Breast epithelium (tissue), 4 donors: ENCODE results near the gene IFITM10. TPM values are rescaled to one million over a fixed set of nuclear protein-coding genes. Genes with fewer than 3 reads are reported as not detected.

Source experiments
- DNase-seq, 2 donors: peaks; one replicate each; pipeline ENCODE4 v3.0.0-alpha.2; 2019; ENCODE audit warnings: low spot score in 2 of 2
- H3K27ac ChIP-seq, 2 donors: fragments of 200-600 bp; sonication (generic) in 1 of 2; one replicate each; pipeline ENCODE4 v1.5.1; 2016 to 2019; ENCODE audit warnings: mild to moderate bottlenecking in 1 of 2
- H3K27me3 ChIP-seq, 2 donors: fragments of 200-600 bp; sonication (generic) in 1 of 2; one replicate each; pipeline versions ENCODE4 v1.5.1 to v1.6.0; 2017 to 2019; ENCODE audit warnings: control low read depth in 1 of 2, mild to moderate bottlenecking in 1 of 2
- H3K36me3 ChIP-seq: fragments of 200-600 bp; one replicate; pipeline ENCODE4 v1.5.1; 2019
- H3K4me1 ChIP-seq, 2 donors: fragments of 200-600 bp; sonication (generic); one replicate each; pipeline ENCODE4 v1.5.1; 2016 to 2019; ENCODE audit warnings: control low read depth in 1 of 2
- H3K4me3 ChIP-seq, 3 donors: fragments of 200-600 bp; sonication (generic); 1 replicate in 2 of 3; 2 replicates in 1 of 3; pipeline ENCODE4 v1.5.1; 2016 to 2019; ENCODE audit warnings: mild to moderate bottlenecking in 3 of 3, moderate library complexity in 2 of 3
- H3K9me3 ChIP-seq, 2 donors: fragments of 200-600 bp; sonication (generic) in 1 of 2; one replicate each; pipeline ENCODE4 v1.5.1; 2016 to 2019; ENCODE audit warnings: control low read depth in 1 of 2
- CTCF ChIP-seq, 3 donors: fragments of 450-650 bp; IDR thresholded peaks; one replicate each; pipeline ENCODE4 v1.5.1; 2016 to 2017; ENCODE audit warnings: antibody characterized with exemption in 3 of 3, mild to moderate bottlenecking in 3 of 3, moderate library complexity in 3 of 3
- POLR2A ChIP-seq: fragments of 450-650 bp; IDR thresholded peaks from one replicate; pipeline ENCODE4 v1.6.1; 2016; ENCODE audit warnings: antibody characterized with exemption, mild to moderate bottlenecking, moderate library complexity
- POLR2AphosphoS5 ChIP-seq, 3 donors: sonication (generic); formaldehyde crosslinking; IDR thresholded peaks; one replicate each; pipeline ENCODE4 v1.6.1; 2017; ENCODE audit warnings: antibody characterized with exemption in 3 of 3
- intact Hi-C: fragments of 100-400 bp; cut with DNase I; formaldehyde crosslinking; loops from one replicate; pipeline ENCODE4 v1.15.1; 2023; ENCODE audit warnings: low total_unique reads
- total RNA-seq, 3 donors: library from RNA; depleted of rRNA; stranded (reverse); fragments of >200 nt; gene quantifications; one replicate each; pipeline ENCODE4 v1.1.0, GENCODE V29; 2016

Gene IFITM10
- total RNA-seq, 3 donors from 2014 or later = 0.33 to 14.0 (median 1.4) TPM

GRCh38 chr11:1727861-1728260, 22.5 kb downstream of the IFITM10 start:
- no peaks in the 10 kb centered on the region for H3K36me3 ChIP-seq
- intact Hi-C loops = no loop called here
- no peaks in the 10 kb centered on the region for H3K9me3 ChIP-seq
- H3K4me3 ChIP-seq = no peak overlapping the region
- H3K27ac ChIP-seq = no peak overlapping the region
- H3K4me1 ChIP-seq = peaks cover 0 to 7% of the 10 kb centered on the region in 2 donors
- H3K27me3 ChIP-seq = peaks cover 0 to 45% of the 10 kb centered on the region in 2 donors
- DNase-seq = no peak
- no peak for TF ChIP-seq CTCF (IDR thresholded peaks at IDR 0.05)
- TF ChIP-seq POLR2AphosphoS5 (IDR thresholded peaks at IDR 0.05) = no peak
- TF ChIP-seq POLR2A = no peak

GRCh38 chr11:1727096-1727690, 23.2 kb downstream of the IFITM10 start:
- TF ChIP-seq CTCF (IDR thresholded peaks at IDR 0.05) = no peak
- no peak for TF ChIP-seq POLR2A
- no peak for TF ChIP-seq POLR2AphosphoS5 (IDR thresholded peaks at IDR 0.05)
- Histone ChIP-seq H3K36me3 (no peaks in the 10 kb centered on the region), H3K4me1 (peaks cover 0 to 2% of the 10 kb centered on the region in 2 donors), H3K9me3 (no peaks in the 10 kb centered on the region), H3K27me3 (peaks cover 0 to 39% of the 10 kb centered on the region in 2 donors), H3K4me3 (no peak overlapping the region), H3K27ac (no peak overlapping the region)
- no peak for DNase-seq
- intact Hi-C loops = no loop called here

GRCh38 chr11:1719781-1720180, 30.6 kb downstream of the IFITM10 start:
- no peak for DNase-seq
- H3K4me1 ChIP-seq = no peaks in the 10 kb centered on the region
- H3K9me3 ChIP-seq = no peaks in the 10 kb centered on the region
- no peaks in the 10 kb centered on the region for H3K36me3 ChIP-seq
- TF ChIP-seq CTCF (IDR thresholded peaks at IDR 0.05) = no peak
- no peaks in the 10 kb centered on the region for H3K27me3 ChIP-seq
- intact Hi-C loops = no loop called here
- no peak overlapping the region for H3K27ac ChIP-seq
- H3K4me3 ChIP-seq = no peak overlapping the region

GRCh38 chr11:1718326-1718725, 32.1 kb downstream of the IFITM10 start:
- DNase-seq = no peak
- TF ChIP-seq CTCF (IDR thresholded peaks at IDR 0.05) = no peak
- TF ChIP-seq POLR2A = no peak
- no peak for TF ChIP-seq POLR2AphosphoS5 (IDR thresholded peaks at IDR 0.05)
- intact Hi-C loops = no loop called here
- Histone ChIP-seq H3K4me3 (no peak overlapping the region), H3K9me3 (no peaks in the 10 kb centered on the region), H3K27me3 (no peaks in the 10 kb centered on the region), H3K36me3 (no peaks in the 10 kb centered on the region), H3K4me1 (no peaks in the 10 kb centered on the region), H3K27ac (no peak overlapping the region)

- Histone ChIP-seq H3K4me3 (no peak overlapping the region), H3K4me1 (no peaks in the 10 kb centered on the region), H3K9me3 (no peaks in the 10 kb centered on the region), H3K27ac (no peak overlapping the region), H3K36me3 (no peaks in the 10 kb centered on the region), H3K27me3 (no peaks in the 10 kb centered on the region)
- intact Hi-C loops = no loop called here
- no peak for DNase-seq
- TF ChIP-seq POLR2A = no peak
Observed at GRCh38 chr11:1717745-1718144, 32.6 kb downstream of the IFITM10 start.
